Brain pericyte (primary cell): ENCODE results near the gene RCCD1.

Source experiments
- DNase-seq: peaks from one replicate; pipeline ENCODE4 v3.0.0-alpha.2; 2012; ENCODE audit warnings: low read depth, low spot score

The RCCD1 gene

GRCh38 chr15:90962021-90962420, 7.3 kb downstream of the RCCD1 start:
- no peak for DNase-seq

GRCh38 chr15:90966262-90966661, 11.6 kb downstream of the RCCD1 start:
- DNase-seq: no peak

- no peak for DNase-seq
Measured at GRCh38 chr15:90967206-90967605, 12.5 kb downstream of the RCCD1 start.

- no peak for DNase-seq
Measured at GRCh38 chr15:90968434-90968833, 13.8 kb downstream of the RCCD1 start.

- DNase-seq: no peak
Measured at GRCh38 chr15:90970274-90970673, 15.6 kb downstream of the RCCD1 start.

- no peak for DNase-seq
Measured at GRCh38 chr15:90972133-90972532, 17.4 kb downstream of the RCCD1 start.

GRCh38 chr15:90974216-90974615, 19.5 kb downstream of the RCCD1 start:
- DNase-seq: no peak

- DNase-seq: no peak
Measured at GRCh38 chr15:90979582-90979981, 24.9 kb downstream of the RCCD1 start.

GRCh38 chr15:90981681-90982080, 27.0 kb downstream of the RCCD1 start:
- DNase-seq: no peak

- no peak for DNase-seq
Measured at GRCh38 chr15:90982135-90982534, 27.5 kb downstream of the RCCD1 start.

GRCh38 chr15:90986790-90987507, 32.3 kb downstream of the RCCD1 start:
- DNase-seq: no peak

GRCh38 chr15:90987561-90988141, 33.0 kb downstream of the RCCD1 start:
- no peak for DNase-seq

GRCh38 chr15:90988296-90988695, 33.6 kb downstream of the RCCD1 start:
- DNase-seq: no peak

GRCh38 chr15:90989040-90989768, 34.5 kb downstream of the RCCD1 start:
- no peak for DNase-seq

GRCh38 chr15:90990446-90990845, 35.8 kb downstream of the RCCD1 start:
- no peak for DNase-seq

- no peak for DNase-seq
Measured at GRCh38 chr15:90991587-90992285, 37.1 kb downstream of the RCCD1 start.

GRCh38 chr15:90994059-90994416, 39.4 kb downstream of the RCCD1 start:
- no peak for DNase-seq

GRCh38 chr15:90994417-90995311, 40.0 kb downstream of the RCCD1 start, which contains the start of gene PRC1:
PRC1 (minus strand) TSS chr15:90994535; CDS start chr15:90994417, 118 bp downstream.
- peak; percentile 94 for DNase-seq

- DNase-seq: no peak
Measured at GRCh38 chr15:90998737-90999136, 44.1 kb downstream of the RCCD1 start.

GRCh38 chr15:91001209-91001608, 46.5 kb downstream of the RCCD1 start:
- DNase-seq: no peak

- DNase-seq: no peak
Measured at GRCh38 chr15:91007266-91007665, 52.6 kb downstream of the RCCD1 start.
